Spleen (tissue), 11 donors: ENCODE measurements around the gene HNF1B. TPM values are rescaled to one million over a fixed set of nuclear protein-coding genes. Genes with fewer than 3 reads are reported as not detected.

Source experiments
- DNase-seq: peaks from one replicate; pipeline ENCODE4 v3.0.0-alpha.2; 2020
- H3K27ac ChIP-seq, 8 donors: fragments of 200-600 bp; sonication (generic) in 7 of 8; 1 replicate in 4 of 8; 2 replicates in 4 of 8; pipeline versions ENCODE4 v1.5.0 to v1.8.0; 2016 to 2021; ENCODE audit warnings: inconsistent platforms in 4 of 8, mild to moderate bottlenecking in 4 of 8, moderate library complexity in 1 of 8
- H3K27me3 ChIP-seq, 7 donors: fragments of 200-600 bp; sonication (generic) in 6 of 7; replicated peaks in 1 of 7; 1 replicate in 4 of 7; 2 replicates in 3 of 7; pipeline versions ENCODE4 v1.5.0 to v1.8.0; 2016 to 2021; ENCODE audit warnings: inconsistent platforms in 3 of 7, mild to moderate bottlenecking in 1 of 7
- H3K36me3 ChIP-seq, 6 donors: fragments of 200-600 bp; sonication (generic) in 5 of 6; 1 replicate in 4 of 6; 2 replicates in 2 of 6; pipeline versions ENCODE4 v1.5.0 to v1.8.0; 2016 to 2021; ENCODE audit warnings: inconsistent platforms in 2 of 6
- H3K4me1 ChIP-seq, 6 donors: fragments of 200-600 bp; sonication (generic) in 5 of 6; 1 replicate in 3 of 6; 2 replicates in 3 of 6; pipeline versions ENCODE4 v1.5.0 to v1.8.0; 2016 to 2021; ENCODE audit warnings: inconsistent platforms in 3 of 6
- H3K4me3 ChIP-seq, 8 donors: fragments of 200-600 bp; sonication (generic) in 7 of 8; 1 replicate in 4 of 8; 2 replicates in 4 of 8; pipeline versions ENCODE4 v1.5.0 to v1.8.0; 2016 to 2021; ENCODE audit warnings: inconsistent platforms in 4 of 8, mild to moderate bottlenecking in 4 of 8, moderate library complexity in 2 of 8
- H3K9me3 ChIP-seq, 8 donors: fragments of 200-600 bp; sonication (generic) in 7 of 8; 1 replicate in 4 of 8; 2 replicates in 4 of 8; pipeline versions ENCODE4 v1.5.0 to v1.8.0; 2016 to 2021; ENCODE audit warnings: inconsistent platforms in 4 of 8
- POLR2A ChIP-seq, 3 donors: fragments of 450-650 bp; IDR thresholded peaks; one replicate each; pipeline ENCODE4 v1.5.1; 2017; ENCODE audit warnings: antibody characterized with exemption in 3 of 3, mild to moderate bottlenecking in 1 of 3
- POLR2AphosphoS5 ChIP-seq, 3 donors: sonication (generic); formaldehyde crosslinking; IDR thresholded peaks; one replicate each; pipeline ENCODE4 v1.5.1; 2017; ENCODE audit warnings: antibody characterized with exemption in 3 of 3
- WGBS, 5 donors: extraction: QIAGEN DNeasy Blood & Tissue Kit in 3 of 5; methylation state at CpG; one replicate each; pipeline versions ENCODE4 v1.1.5 to v1.1.7; 2013 to 2018; 5-methylcytosine and 5-hydroxymethylcytosine counted together
- intact Hi-C: fragments of 100-400 bp; cut with DNase I; formaldehyde crosslinking; loops from one replicate; pipeline ENCODE4 v1.15.0; 2023; ENCODE audit warnings: low total_unique reads
- polyA plus RNA-seq, 3 donors: library from polyadenylated mRNA; stranded (reverse); fragments of 200-250 nt; gene quantifications; one replicate each; pipeline ENCODE4 v1.2.1, GENCODE V29; 2013
- total RNA-seq, 7 donors: library from RNA; depleted of rRNA in 3 of 7; stranded (reverse); fragments of >200 nt in 3 of 7; fragmentation: NEBNext Ultra II Directional in 4 of 7; extraction: Animal tissue kit (Norgen Biotek cat#: 25700) in 4 of 7; gene quantifications; one replicate each; pipeline versions ENCODE4 v1.1.0 to v1.2.1, GENCODE V29; 2016 to 2021
- TF ChIP-seq, protein P1 (sequence below), 11 experiments: fragments of 200-600 bp in 7 of 11; fragments of 450-650 bp in 4 of 11; sonication (generic) in 4 of 11; IDR thresholded peaks in 8 of 11; conservative IDR thresholded peaks in 3 of 11; 1 replicate in 7 of 11; 2 replicates in 4 of 11; pipeline versions ENCODE4 v1.4.0 to v1.8.0; 2016 to 2021; ENCODE audit warnings: antibody characterized with exemption in 11 of 11, inconsistent platforms in 4 of 11, mild to moderate bottlenecking in 1 of 11
- donor health status: healthy with polysubstance abuse.
- donor health status: DM: no; HTN: no; CAD: no; lungs with moderate emphysema.
- donor health status: DM: no; HTN: no; CAD: no.
- donor health status: Bipolar disorder and iron deficiency.
- donor health status: healthy.
- donor health status: DM: no; HTN: no; CAD: no.
- donor health status: DM: yes; HTN: yes; CAD: no.

The HNF1B gene
- total and polyA plus RNA-seq, 10 donors = 0.06 to 0.12 (median 0.07) TPM; not detected in 7

GRCh38 chr17:37662353-37662752, 82.5 kb downstream of the HNF1B start:
- intact Hi-C loops = no loop called here
- Histone ChIP-seq H3K27me3 (peaks cover 0 to 9% (median 0%) of the 10 kb centered on the region in 7 donors), H3K27ac (no peak overlapping the region), H3K36me3 (no peaks in the 10 kb centered on the region), H3K4me3 (no peak overlapping the region), H3K4me1 (no peaks in the 10 kb centered on the region), H3K9me3 (no peaks in the 10 kb centered on the region)
- no peak for DNase-seq
- TF ChIP-seq POLR2A (IDR thresholded peaks at IDR 0.05) (no peak), POLR2AphosphoS5 (IDR thresholded peaks at IDR 0.05) (no peak)
- TF ChIP-seq, protein P1, sequence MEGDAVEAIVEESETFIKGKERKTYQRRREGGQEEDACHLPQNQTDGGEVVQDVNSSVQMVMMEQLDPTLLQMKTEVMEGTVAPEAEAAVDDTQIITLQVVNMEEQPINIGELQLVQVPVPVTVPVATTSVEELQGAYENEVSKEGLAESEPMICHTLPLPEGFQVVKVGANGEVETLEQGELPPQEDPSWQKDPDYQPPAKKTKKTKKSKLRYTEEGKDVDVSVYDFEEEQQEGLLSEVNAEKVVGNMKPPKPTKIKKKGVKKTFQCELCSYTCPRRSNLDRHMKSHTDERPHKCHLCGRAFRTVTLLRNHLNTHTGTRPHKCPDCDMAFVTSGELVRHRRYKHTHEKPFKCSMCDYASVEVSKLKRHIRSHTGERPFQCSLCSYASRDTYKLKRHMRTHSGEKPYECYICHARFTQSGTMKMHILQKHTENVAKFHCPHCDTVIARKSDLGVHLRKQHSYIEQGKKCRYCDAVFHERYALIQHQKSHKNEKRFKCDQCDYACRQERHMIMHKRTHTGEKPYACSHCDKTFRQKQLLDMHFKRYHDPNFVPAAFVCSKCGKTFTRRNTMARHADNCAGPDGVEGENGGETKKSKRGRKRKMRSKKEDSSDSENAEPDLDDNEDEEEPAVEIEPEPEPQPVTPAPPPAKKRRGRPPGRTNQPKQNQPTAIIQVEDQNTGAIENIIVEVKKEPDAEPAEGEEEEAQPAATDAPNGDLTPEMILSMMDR (IDR thresholded peaks at IDR 0.05 in 8 of 11, conservative IDR thresholded peaks at IDR 0.05 in 3 of 11) = no peak
- WGBS, 5 donors = 57 to 70% (median 66%) methylated on average over 4 of the region's 4 CpGs

- no peak for DNase-seq
- TF ChIP-seq POLR2AphosphoS5 (IDR thresholded peaks at IDR 0.05) = no peak
- no peaks in the 10 kb centered on the region for H3K4me1 ChIP-seq
- H3K27me3 ChIP-seq = peaks cover 0 to 9% (median 0%) of the 10 kb centered on the region in 7 donors
- intact Hi-C loops = no loop called here
- H3K36me3 ChIP-seq = no peaks in the 10 kb centered on the region
- H3K9me3 ChIP-seq = no peaks in the 10 kb centered on the region
- H3K27ac ChIP-seq = no peak overlapping the region
- no peak overlapping the region for H3K4me3 ChIP-seq
- WGBS, 5 donors = 71 to 84% (median 74%) methylated on average over 1 of the region's 1 CpG
Observed at GRCh38 chr17:37661400-37662014, 83.4 kb downstream of the HNF1B start.

DNA sequence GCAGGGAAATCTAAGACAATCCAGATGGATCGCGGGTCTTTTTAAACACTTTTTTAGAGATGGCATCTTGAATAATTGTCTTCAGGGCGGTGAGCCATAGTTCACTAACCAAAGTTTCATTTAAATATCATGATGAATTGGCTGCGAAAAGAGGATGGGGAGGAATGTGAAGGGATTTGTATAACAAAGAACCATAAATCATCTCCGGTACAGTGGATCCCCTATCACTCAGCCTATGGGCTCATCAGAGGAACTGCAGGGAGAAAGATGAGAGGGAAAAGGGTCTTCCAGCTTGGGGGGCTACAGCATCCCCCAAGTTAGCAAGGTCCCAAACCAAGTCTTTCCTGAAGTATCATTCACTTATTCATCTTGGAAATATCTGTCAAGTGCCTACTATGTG, 84.9 kb downstream of the HNF1B start:
- Histone ChIP-seq H3K4me3 (no peak overlapping the region), H3K27me3 (peaks cover 0 to 9% (median 0%) of the 10 kb centered on the region in 7 donors), H3K36me3 (no peaks in the 10 kb centered on the region), H3K9me3 (no peaks in the 10 kb centered on the region), H3K4me1 (no peaks in the 10 kb centered on the region), H3K27ac (no peak overlapping the region)
- TF ChIP-seq, protein P1 (IDR thresholded peaks at IDR 0.05 in 8 of 11, conservative IDR thresholded peaks at IDR 0.05 in 3 of 11) = no peak
- TF ChIP-seq POLR2AphosphoS5 (IDR thresholded peaks at IDR 0.05) (no peak), POLR2A (IDR thresholded peaks at IDR 0.05) (no peak)
- no peak for DNase-seq
- intact Hi-C loops = no loop called here
- 72 to 87% (median 77%) methylated on average over 5 of the region's 5 CpGs for WGBS, 5 donors

DNA sequence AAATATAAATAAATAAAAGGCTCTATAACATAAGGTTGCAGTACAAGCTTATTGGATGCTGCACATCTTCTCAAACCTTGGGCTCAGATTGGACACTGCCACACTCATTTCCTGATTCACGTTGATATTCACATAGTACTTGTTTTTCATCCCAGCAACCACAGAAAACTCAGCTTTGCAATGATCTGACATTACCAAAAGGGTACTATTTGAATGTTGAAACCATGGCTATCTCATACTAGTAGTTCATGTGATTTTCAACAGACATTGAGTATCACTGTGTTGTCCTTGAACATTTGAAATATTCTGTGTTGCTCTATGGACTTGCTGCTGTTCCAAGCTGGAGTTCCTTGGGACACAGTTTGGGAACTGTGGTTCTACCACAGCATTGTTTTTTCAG, 87.7 kb downstream of the HNF1B start:
- no peak for DNase-seq
- 43 to 71% (median 49%) methylated on average over 1 of the region's 1 CpG for WGBS, 5 donors
- H3K9me3 ChIP-seq = no peaks in the 10 kb centered on the region
- TF ChIP-seq POLR2A (IDR thresholded peaks at IDR 0.05) (no peak), POLR2AphosphoS5 (IDR thresholded peaks at IDR 0.05) (no peak)
- TF ChIP-seq, protein P1 (IDR thresholded peaks at IDR 0.05 in 8 of 11, conservative IDR thresholded peaks at IDR 0.05 in 3 of 11) = no peak
- H3K36me3 ChIP-seq = no peaks in the 10 kb centered on the region
- no peak overlapping the region for H3K4me3 ChIP-seq
- H3K27me3 ChIP-seq = peaks cover 0 to 19% (median 0%) of the 10 kb centered on the region in 7 donors
- H3K4me1 ChIP-seq = no peaks in the 10 kb centered on the region
- no peak overlapping the region for H3K27ac ChIP-seq
- intact Hi-C loops = no loop called here
